Tibial nerve (tissue), 4 donors: ENCODE data around the gene CAMTA1. TPM values are rescaled to one million over a fixed set of nuclear protein-coding genes. Genes with fewer than 3 reads are reported as not detected.

Experiments used
- DNase-seq, 2 donors: peaks; one replicate each; pipeline ENCODE4 v3.0.0-alpha.2; 2019; ENCODE audit warnings: low spot score in 2 of 2
- H3K27ac ChIP-seq, 4 donors: fragments of 200-600 bp; sonication (generic) in 3 of 4; one replicate each; pipeline ENCODE4 v1.5.1; 2017 to 2019; ENCODE audit warnings: mild to moderate bottlenecking in 1 of 4
- H3K27me3 ChIP-seq, 2 donors: fragments of 200-600 bp; sonication (generic) in 1 of 2; one replicate each; pipeline versions ENCODE4 v1.5.1 to v1.6.0; 2017 to 2019
- H3K36me3 ChIP-seq, 3 donors: fragments of 200-600 bp; sonication (generic); one replicate each; pipeline ENCODE4 v1.5.1; 2018 to 2019
- H3K4me1 ChIP-seq, 4 donors: fragments of 200-600 bp; sonication (generic) in 3 of 4; one replicate each; pipeline ENCODE4 v1.5.1; 2017 to 2019
- H3K4me3 ChIP-seq, 4 donors: fragments of 200-600 bp; sonication (generic) in 3 of 4; one replicate each; pipeline ENCODE4 v1.5.1; 2017 to 2019; ENCODE audit warnings: mild to moderate bottlenecking in 1 of 4, moderate library complexity in 1 of 4
- H3K9me3 ChIP-seq, 4 donors: fragments of 200-600 bp; sonication (generic) in 3 of 4; one replicate each; pipeline ENCODE4 v1.5.1; 2017 to 2019
- CTCF ChIP-seq, 5 experiments: fragments of 200-600 bp in 3 of 5; fragments of 450-650 bp in 2 of 5; sonication (generic) in 3 of 5; IDR thresholded peaks; one replicate each; pipeline ENCODE4 v1.5.1; 2016 to 2019; ENCODE audit warnings: antibody characterized with exemption in 5 of 5, mild to moderate bottlenecking in 3 of 5, moderate library complexity in 2 of 5
- EP300 ChIP-seq, 2 donors: sonication (generic); formaldehyde crosslinking; IDR thresholded peaks; one replicate each; pipeline ENCODE4 v1.6.1; 2017; ENCODE audit warnings: antibody characterized with exemption in 2 of 2, mild to moderate bottlenecking in 1 of 2
- POLR2A ChIP-seq, 2 donors: fragments of 450-650 bp; IDR thresholded peaks; one replicate each; pipeline ENCODE4 v1.6.1; 2017; ENCODE audit warnings: antibody characterized with exemption in 2 of 2, mild to moderate bottlenecking in 2 of 2, moderate library complexity in 2 of 2
- WGBS, 2 donors: methylation state at CpG; one replicate each; pipeline ENCODE4 v1.1.5; 2018; 5-methylcytosine and 5-hydroxymethylcytosine counted together
- total RNA-seq, 4 donors: library from RNA; depleted of rRNA; stranded (reverse); fragments of >200 nt; gene quantifications; one replicate each; pipeline ENCODE4 v1.1.0, GENCODE V29; 2016

The CAMTA1 gene
- total RNA-seq, 4 donors from 2014 or later: 41.8 to 104 (median 87.2) TPM

GRCh38 chr1:7046891-7047290, 261.6 kb downstream of the CAMTA1 start:
- no peaks in the 10 kb centered on the region for H3K4me1 ChIP-seq
- no peak overlapping the region for H3K27ac ChIP-seq
- no peak for DNase-seq
- H3K36me3 ChIP-seq: no peaks in the 10 kb centered on the region
- 100% methylated on average over 1 of the region's 1 CpG for WGBS, 2 donors
- TF ChIP-seq EP300 (IDR thresholded peaks at IDR 0.05) (no peak), POLR2A (IDR thresholded peaks at IDR 0.05) (no peak), CTCF (IDR thresholded peaks at IDR 0.05) (no peak)
- peaks cover 0 to 10% (median 0%) of the 10 kb centered on the region in 4 donors for H3K9me3 ChIP-seq
- no peak overlapping the region for H3K4me3 ChIP-seq
- H3K27me3 ChIP-seq: peaks cover 0 to 9% of the 10 kb centered on the region in 2 donors

- no peak overlapping the region for H3K4me3 ChIP-seq
- DNase-seq: no peak
- H3K36me3 ChIP-seq: no peaks in the 10 kb centered on the region
- H3K27me3 ChIP-seq: peaks cover 0 to 2% of the 10 kb centered on the region in 2 donors
- H3K27ac ChIP-seq: no peak overlapping the region
- WGBS, 2 donors: 62 to 80% methylated on average over 2 of the region's 2 CpGs
- no peaks in the 10 kb centered on the region for H3K4me1 ChIP-seq
- TF ChIP-seq EP300 (IDR thresholded peaks at IDR 0.05) (no peak), POLR2A (IDR thresholded peaks at IDR 0.05) (no peak), CTCF (IDR thresholded peaks at IDR 0.05) (no peak)
- H3K9me3 ChIP-seq: peaks cover 0 to 10% (median 0%) of the 10 kb centered on the region in 4 donors
These were observed 262.6 kb downstream of the CAMTA1 start for GRCh38 chr1:7047866-7048265.

- TF ChIP-seq CTCF (IDR thresholded peaks at IDR 0.05): no peak
- no peak for TF ChIP-seq EP300 (IDR thresholded peaks at IDR 0.05)
- TF ChIP-seq POLR2A (IDR thresholded peaks at IDR 0.05): no peak
- peaks cover 0 to 10% (median 0%) of the 10 kb centered on the region in 4 donors for H3K9me3 ChIP-seq
- H3K4me3 ChIP-seq: no peak overlapping the region
- no peaks in the 10 kb centered on the region for H3K36me3 ChIP-seq
- 77 to 84% methylated on average over 10 of the region's 10 CpGs for WGBS, 2 donors
- no peaks in the 10 kb centered on the region for H3K27me3 ChIP-seq
- no peak for DNase-seq
- H3K4me1 ChIP-seq: no peaks in the 10 kb centered on the region
- no peak overlapping the region for H3K27ac ChIP-seq
These were observed 263.1 kb downstream of the CAMTA1 start for GRCh38 chr1:7048395-7048794.

GRCh38 chr1:7049913-7050625, 264.8 kb downstream of the CAMTA1 start:
- peaks cover 0 to 10% (median 0%) of the 10 kb centered on the region in 4 donors for H3K9me3 ChIP-seq
- no peaks in the 10 kb centered on the region for H3K36me3 ChIP-seq
- TF ChIP-seq EP300 (IDR thresholded peaks at IDR 0.05): no peak
- TF ChIP-seq CTCF (IDR thresholded peaks at IDR 0.05): no peak
- no peak for TF ChIP-seq POLR2A (IDR thresholded peaks at IDR 0.05)
- H3K4me1 ChIP-seq: no peaks in the 10 kb centered on the region
- no peak overlapping the region for H3K4me3 ChIP-seq
- no peaks in the 10 kb centered on the region for H3K27me3 ChIP-seq
- DNase-seq: no peak
- 75 to 85% methylated on average over 21 to 25 of the region's 25 CpGs for whole genome bisulfite sequencing, 2 donors
- no peak overlapping the region for H3K27ac ChIP-seq

GRCh38 chr1:7050751-7051665, 265.8 kb downstream of the CAMTA1 start:
- Histone ChIP-seq H3K27me3 (no peaks in the 10 kb centered on the region), H3K4me3 (no peak overlapping the region), H3K4me1 (no peaks in the 10 kb centered on the region), H3K27ac (no peak overlapping the region), H3K36me3 (no peaks in the 10 kb centered on the region), H3K9me3 (peaks cover 0 to 10% (median 0%) of the 10 kb centered on the region in 4 donors)
- no peak for DNase-seq
- TF ChIP-seq CTCF (IDR thresholded peaks at IDR 0.05): no peak
- WGBS, 2 donors: 54 to 62% methylated on average over 19 to 31 of the region's 32 CpGs
